Osteoblast (primary cell): ENCODE data around the gene IQCE. TPM values are rescaled to one million over a fixed set of nuclear protein-coding genes. Genes with fewer than 3 reads are reported as not detected.

Experiments
- DNase-seq: peaks from one replicate; pipeline ENCODE4 v3.0.0; 2011; ENCODE audit warnings: low spot score, mixed read lengths; ENCODE audit not compliant: insufficient read length; ENCODE audit errors: missing footprints
- H2AFZ ChIP-seq: 2 replicates; pipeline ENCODE4 v1.6.0; 2011; ENCODE audit warnings: mild to moderate bottlenecking, low read length
- H3K27ac ChIP-seq: 2 replicates; pipeline ENCODE4 v1.5.1; 2011; ENCODE audit warnings: mild to moderate bottlenecking, low read depth, low read length, moderate library complexity
- H3K27me3 ChIP-seq: 2 replicates; pipeline ENCODE4 v1.6.0; 2012; ENCODE audit warnings: mild to moderate bottlenecking, control low read depth, inconsistent platforms, low read length, moderate library complexity; ENCODE audit not compliant: insufficient read depth
- H3K36me3 ChIP-seq: 2 replicates; pipeline ENCODE4 v1.5.1; 2011; ENCODE audit warnings: mild to moderate bottlenecking, low read length, control low read depth, moderate library complexity; ENCODE audit not compliant: insufficient read depth
- H3K4me1 ChIP-seq: 2 replicates; pipeline ENCODE4 v1.5.1; 2011; ENCODE audit warnings: mild to moderate bottlenecking, low read length, control low read depth, moderate library complexity; ENCODE audit not compliant: insufficient read depth
- H3K4me2 ChIP-seq: 2 replicates; pipeline ENCODE4 v1.6.0; 2011; ENCODE audit warnings: mild to moderate bottlenecking, low read length; ENCODE audit not compliant: insufficient read depth
- H3K4me3 ChIP-seq: fragments of 200-600 bp; sonication (generic); 3 replicates; pipeline ENCODE4 v1.5.1; 2012; ENCODE audit warnings: mild to moderate bottlenecking, low read length, inconsistent platforms; ENCODE audit not compliant: insufficient read depth
- H3K79me2 ChIP-seq: 2 replicates; pipeline ENCODE4 v1.6.0; 2012; ENCODE audit warnings: mild to moderate bottlenecking, low read length, control low read depth, inconsistent platforms; ENCODE audit not compliant: insufficient read depth
- H3K9me3 ChIP-seq: 2 replicates; pipeline ENCODE4 v1.5.1; 2011; ENCODE audit warnings: low read depth, low read length, control low read depth
- H4K20me1 ChIP-seq: 2 replicates; pipeline ENCODE4 v1.6.0; 2012; ENCODE audit warnings: mild to moderate bottlenecking, low read length, control low read depth; ENCODE audit not compliant: insufficient read depth
- total RNA-seq: library from RNA; depleted of rRNA; stranded (reverse); fragments of >200 nt; gene quantifications from 2 replicates; pipeline ENCODE4 v1.2.3, GENCODE V29; 2012
- TF ChIP-seq, protein P1 (sequence below): IDR thresholded peaks from 2 replicates; pipeline ENCODE4 v1.5.1; 2011; ENCODE audit warnings: mild to moderate bottlenecking, low read depth, low read length, moderate library complexity; ENCODE audit errors: extremely low read depth

Gene IQCE
- total RNA-seq, 1 donor = 18.8 TPM

DNA sequence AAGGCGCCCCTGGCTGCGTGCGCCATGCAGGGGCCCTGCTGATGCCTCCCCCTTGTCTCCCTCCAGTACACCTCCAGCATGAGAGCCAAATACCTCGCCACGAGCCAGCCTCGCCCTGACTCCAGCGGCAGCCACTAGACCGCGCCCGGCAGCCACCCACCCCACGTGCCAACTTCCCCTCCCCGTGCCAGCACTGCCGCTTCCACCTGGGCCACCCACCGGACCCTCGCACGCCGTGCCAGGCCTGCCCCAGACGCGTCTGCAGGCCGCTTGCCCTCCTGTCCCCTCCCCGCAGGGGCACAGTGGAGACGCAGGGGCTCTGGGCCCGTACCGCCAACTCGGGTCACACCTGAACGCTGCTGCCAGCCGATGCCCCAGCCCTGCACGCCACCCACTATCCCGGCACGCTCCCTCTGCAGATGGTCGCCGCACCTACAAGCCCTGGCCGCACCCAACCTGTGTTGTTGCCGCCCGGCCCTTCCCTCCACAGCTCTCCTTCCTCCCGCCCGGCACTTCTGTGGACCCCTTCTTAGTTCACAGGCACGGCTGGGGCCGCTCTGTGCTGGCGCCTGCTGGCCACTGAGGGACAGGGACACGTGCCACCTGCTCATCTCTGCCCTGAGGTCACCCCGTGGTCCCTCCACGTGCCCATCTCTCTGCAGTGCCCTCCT, 103.0 kb downstream of the IQCE start:
- TF ChIP-seq, protein P1, sequence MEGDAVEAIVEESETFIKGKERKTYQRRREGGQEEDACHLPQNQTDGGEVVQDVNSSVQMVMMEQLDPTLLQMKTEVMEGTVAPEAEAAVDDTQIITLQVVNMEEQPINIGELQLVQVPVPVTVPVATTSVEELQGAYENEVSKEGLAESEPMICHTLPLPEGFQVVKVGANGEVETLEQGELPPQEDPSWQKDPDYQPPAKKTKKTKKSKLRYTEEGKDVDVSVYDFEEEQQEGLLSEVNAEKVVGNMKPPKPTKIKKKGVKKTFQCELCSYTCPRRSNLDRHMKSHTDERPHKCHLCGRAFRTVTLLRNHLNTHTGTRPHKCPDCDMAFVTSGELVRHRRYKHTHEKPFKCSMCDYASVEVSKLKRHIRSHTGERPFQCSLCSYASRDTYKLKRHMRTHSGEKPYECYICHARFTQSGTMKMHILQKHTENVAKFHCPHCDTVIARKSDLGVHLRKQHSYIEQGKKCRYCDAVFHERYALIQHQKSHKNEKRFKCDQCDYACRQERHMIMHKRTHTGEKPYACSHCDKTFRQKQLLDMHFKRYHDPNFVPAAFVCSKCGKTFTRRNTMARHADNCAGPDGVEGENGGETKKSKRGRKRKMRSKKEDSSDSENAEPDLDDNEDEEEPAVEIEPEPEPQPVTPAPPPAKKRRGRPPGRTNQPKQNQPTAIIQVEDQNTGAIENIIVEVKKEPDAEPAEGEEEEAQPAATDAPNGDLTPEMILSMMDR = no peak
- H3K79me2 ChIP-seq = no peaks in the 10 kb centered on the region
- H3K4me3 ChIP-seq = no peak overlapping the region
- H3K9me3 ChIP-seq = no peaks in the 10 kb centered on the region
- no peaks in the 10 kb centered on the region for H3K4me1 ChIP-seq
- H3K27me3 ChIP-seq = peaks cover 1% of the 10 kb centered on the region
- peaks cover 2% of the 10 kb centered on the region for H4K20me1 ChIP-seq
- no peak overlapping the region for H2AFZ ChIP-seq
- no peak overlapping the region for H3K4me2 ChIP-seq
- H3K27ac ChIP-seq = no peak overlapping the region
- H3K36me3 ChIP-seq = no peaks in the 10 kb centered on the region
- DNase-seq = no peak

DNA sequence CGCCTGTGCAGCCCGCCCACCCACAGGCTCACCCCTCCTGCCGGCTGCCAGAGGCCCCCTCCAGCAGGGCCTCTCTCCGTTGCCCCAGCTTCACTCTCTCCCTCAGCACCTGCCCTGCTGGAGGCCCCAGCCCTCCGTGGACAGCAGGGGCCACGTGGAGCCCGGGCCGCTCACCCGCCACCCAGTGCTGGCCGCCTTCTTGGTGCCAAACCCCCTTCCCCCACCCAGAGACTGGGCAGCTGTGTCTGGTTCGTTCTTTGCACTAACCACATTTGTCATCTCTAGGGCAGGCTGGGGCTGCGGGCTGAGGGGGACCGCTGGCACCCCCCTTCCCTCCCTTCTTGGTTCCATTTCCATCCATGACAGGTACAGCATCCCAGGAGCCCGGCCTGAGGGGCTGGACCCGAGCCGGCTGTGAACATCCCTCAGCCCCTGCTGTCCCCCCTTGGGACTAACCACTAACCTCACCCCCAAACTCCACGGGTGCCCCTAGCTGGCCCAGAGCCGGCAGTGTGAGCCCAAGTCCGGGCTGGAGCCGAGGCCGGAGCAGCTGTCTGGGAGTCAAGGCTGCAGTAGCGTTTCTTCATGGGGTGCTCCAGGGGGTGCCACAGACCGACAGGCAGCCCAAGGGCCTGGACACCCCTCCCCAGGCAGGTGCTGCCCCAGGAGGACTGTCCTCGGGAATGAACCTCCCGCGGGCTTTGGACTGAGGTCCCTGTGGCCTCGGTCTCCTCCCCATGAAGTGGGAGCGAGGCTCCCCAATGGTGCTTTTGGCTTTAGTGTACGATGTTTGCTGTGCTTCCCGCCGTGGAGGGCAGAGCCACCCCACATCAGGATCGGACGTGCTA, 103.7 kb downstream of the IQCE start:
- no peak overlapping the region for H2AFZ ChIP-seq
- peaks cover 3% of the 10 kb centered on the region for H3K27me3 ChIP-seq
- no peaks in the 10 kb centered on the region for H3K4me1 ChIP-seq
- H3K4me3 ChIP-seq = no peak overlapping the region
- H4K20me1 ChIP-seq = peaks cover 2% of the 10 kb centered on the region
- no peaks in the 10 kb centered on the region for H3K36me3 ChIP-seq
- H3K4me2 ChIP-seq = no peak overlapping the region
- H3K79me2 ChIP-seq = no peaks in the 10 kb centered on the region
- TF ChIP-seq, protein P1 = no peak
- H3K9me3 ChIP-seq = no peaks in the 10 kb centered on the region
- DNase-seq = no peak
- H3K27ac ChIP-seq = no peak overlapping the region

DNA sequence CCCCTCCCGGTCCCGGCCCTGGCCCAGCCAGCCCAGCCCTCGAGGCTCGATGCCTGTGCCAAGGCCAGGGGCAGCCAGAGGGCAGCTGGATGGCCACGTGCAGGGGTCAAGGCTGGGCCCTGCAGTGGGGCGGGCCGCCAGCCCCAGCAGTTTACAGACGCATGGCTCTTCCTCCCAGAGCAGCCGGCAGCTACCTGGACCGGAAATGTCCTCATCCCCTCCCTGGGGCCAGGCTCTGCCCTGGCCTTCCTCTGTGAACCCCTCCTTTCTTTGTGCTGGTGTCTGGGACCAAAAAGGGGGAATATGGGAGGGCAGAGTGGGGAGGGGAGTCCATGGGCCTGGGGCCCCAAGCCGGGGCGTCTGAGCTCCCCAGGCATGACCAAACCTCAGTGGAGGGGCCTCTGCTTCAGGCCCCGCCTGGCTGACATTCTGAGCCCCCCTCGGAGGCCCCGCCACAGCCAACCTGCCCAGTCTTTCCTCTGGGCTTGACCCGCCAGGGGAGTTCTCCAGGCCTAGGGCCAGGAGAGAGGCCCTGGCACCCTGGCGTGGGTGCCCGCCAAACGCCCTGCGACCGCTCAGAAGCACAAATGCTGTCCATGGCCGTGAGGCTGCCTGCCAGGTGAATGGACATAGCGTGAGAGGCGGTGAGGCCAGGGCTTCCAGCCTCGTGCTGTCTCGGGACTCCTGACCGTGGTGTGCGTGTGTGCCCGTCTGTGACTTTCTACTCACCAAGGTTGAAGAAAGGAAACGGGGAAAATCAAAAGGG, 104.5 kb downstream of the IQCE start:
- no peak overlapping the region for H3K27ac ChIP-seq
- H3K4me2 ChIP-seq = no peak overlapping the region
- TF ChIP-seq, protein P1 = no peak
- no peaks in the 10 kb centered on the region for H3K36me3 ChIP-seq
- H3K4me3 ChIP-seq = no peak overlapping the region
- H3K79me2 ChIP-seq = no peaks in the 10 kb centered on the region
- no peaks in the 10 kb centered on the region for H3K4me1 ChIP-seq
- DNase-seq = no peak
- no peak overlapping the region for H2AFZ ChIP-seq
- H4K20me1 ChIP-seq = no peaks in the 10 kb centered on the region
- peaks cover 3% of the 10 kb centered on the region for H3K27me3 ChIP-seq
- no peaks in the 10 kb centered on the region for H3K9me3 ChIP-seq
